ENCODE measurements around the gene RFNG.

The RFNG gene

GRCh38 chr17:81998691-81999438 is 52.7 kb downstream of the RFNG start:
- ATAC-seq: no peak

GRCh38 chr17:81998212-81998611 is 53.4 kb downstream of the RFNG start:
- no peak for ATAC-seq
